SK-MEL-5 (cell line): Measurements from ENCODE around the gene NLE1. TPM values are rescaled to one million over a fixed set of nuclear protein-coding genes. Genes with fewer than 3 reads are reported as not detected.
"Not testable (repeated sequence)": the region's sequence is repeated elsewhere in the genome, so short reads cannot be mapped to it uniquely, and the experiment has no call there.

Experiments used
- DNase-seq: peaks from one replicate; pipeline ENCODE4 v3.0.0-alpha.2; 2016; ENCODE audit warnings: low read depth, low spot score
- in situ Hi-C: cut with HindIII; loops from 2 replicates; pipeline ENCODE4 v1.10.0; 2016; ENCODE audit warnings: low sequenced_read_pairs, high pct_unique_total_duplicates, low pct_unique_long_range_greater_than_20kb
- polyA plus RNA-seq, 2 experiments: library from polyadenylated mRNA; depleted of rRNA; stranded (reverse); fragments of >200 nt; gene quantifications; 2 replicates each; pipeline ENCODE4 v1.2.3, GENCODE V29; 2015
- total RNA-seq: library from RNA; depleted of rRNA; stranded (reverse); fragments of >200 nt; shearing (Covaris generic); gene quantifications from 2 replicates; pipeline ENCODE4 v1.2.3, GENCODE V29; 2014; rRNA removed

NLE1 gene
- 27.4 and 33.7 TPM in 2 replicates for total RNA-seq
- polyA plus RNA-seq (2015; cell fraction: cytosol; rRNA removed), result 24.2 and 27.4 TPM in 2 replicates
- polyA plus RNA-seq (2015; cell fraction: nucleus; rRNA removed), result 22.9 and 33.5 TPM in 2 replicates

DNA sequence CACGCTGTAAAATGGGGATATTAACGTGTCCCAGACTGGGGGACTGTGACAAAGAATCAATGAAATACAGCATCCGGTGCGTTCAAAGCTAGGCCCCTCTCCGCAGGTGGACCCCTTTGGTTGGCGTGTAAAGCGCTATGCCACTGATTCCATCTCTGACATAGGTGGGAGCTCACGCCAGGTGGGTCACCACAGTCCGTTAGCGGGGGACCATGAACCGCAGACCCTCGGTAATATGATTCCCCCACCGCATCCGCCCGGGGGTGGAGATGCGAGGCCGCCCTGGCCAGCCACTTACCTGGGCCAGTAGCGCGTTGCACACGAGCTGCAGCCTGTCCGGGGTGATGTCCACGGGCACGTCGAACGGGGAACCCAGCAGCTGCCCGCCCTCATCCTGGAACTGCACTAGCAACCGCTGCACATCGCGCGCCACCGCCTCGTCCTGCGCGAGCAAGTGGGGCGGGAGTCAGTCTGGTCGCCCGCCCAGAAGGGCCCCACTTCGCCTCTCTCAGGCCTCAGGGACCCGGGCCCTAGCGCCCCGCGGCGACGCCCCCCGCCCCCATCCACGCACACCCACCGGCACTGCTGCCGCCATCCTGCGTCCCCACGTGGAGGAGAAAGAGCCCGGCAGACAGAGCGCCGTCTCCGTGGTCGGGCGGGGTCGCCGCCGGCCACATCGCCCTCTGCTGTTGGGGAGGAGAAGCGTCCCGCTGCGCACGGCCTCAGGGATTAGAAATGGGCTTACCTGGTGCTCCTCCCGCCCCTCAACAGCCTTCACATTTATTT lies at the start of gene NLE1:
Gene NLE1, minus strand, starts transcription at position 623 of the 786 bp plus-strand sequence. Its CDS starts 28 bp downstream, at position 595.
- in situ Hi-C loops, result no loop called here
- peak; percentile 74 for DNase-seq

- DNase-seq, result no peak
- in situ Hi-C loops, result no loop called here
Observed at GRCh38 chr17:35191001-35191695, 49.0 kb upstream of the NLE1 start.

DNA sequence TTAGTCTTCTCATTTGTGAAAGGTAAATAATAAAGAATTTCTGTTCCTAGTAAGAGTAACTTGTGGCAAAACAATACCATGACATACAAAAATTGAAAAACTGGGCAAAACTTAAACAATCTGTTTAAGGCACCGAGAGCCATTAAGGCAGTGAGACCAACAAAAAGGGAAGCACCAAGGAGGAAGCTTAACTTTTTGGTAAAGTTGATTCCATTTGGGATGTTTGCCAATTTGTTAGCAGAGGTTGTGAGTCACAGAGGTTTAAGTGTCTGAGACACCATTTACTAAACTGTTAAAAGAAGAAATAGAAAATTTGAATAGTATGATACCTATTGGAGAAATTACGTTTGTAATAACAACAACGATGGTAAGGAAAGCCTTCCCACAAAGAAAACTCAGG lies 47.2 kb upstream of the NLE1 start:
- in situ Hi-C loops, result no loop called here
- no peak for DNase-seq

DNA sequence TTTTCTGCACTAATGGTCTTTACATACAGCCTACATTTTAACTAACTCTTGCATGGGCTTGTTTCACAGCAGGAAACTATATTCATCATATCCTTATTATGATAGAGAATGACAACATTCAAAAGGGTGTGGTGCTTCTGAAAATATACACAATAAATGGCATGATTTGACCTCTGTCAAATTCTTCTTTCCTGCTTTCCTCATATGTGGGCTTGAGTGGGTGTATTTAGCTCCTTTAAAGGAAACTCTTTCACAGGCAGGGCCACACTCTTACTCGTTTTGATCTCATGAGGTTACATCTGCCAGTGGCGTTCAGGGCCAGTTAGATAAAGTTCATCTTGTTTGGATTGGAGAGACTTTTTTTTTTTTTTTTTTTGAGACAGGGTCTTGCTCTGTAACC lies 46.0 kb upstream of the NLE1 start:
- in situ Hi-C loops, result no loop called here
- DNase-seq, result no peak

DNA sequence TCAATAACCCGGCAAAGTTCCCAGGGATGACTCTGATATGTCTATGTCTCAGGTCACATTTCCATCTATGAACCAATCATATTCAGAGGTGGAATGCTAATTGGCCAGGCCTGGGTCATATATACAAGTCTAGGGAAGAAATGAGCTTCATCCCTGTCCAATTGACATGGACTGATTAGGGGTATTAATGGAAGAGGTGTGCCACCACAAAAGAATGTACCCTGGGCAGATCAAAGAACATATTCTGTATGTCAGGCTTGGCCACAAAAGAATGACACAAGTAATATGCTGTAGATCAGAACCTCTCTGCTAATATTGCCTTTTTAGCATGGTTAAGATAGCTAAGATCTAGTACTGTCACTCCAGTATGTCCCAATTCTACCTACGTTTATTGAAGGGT lies 45.4 kb upstream of the NLE1 start:
- DNase-seq, result no peak
- in situ Hi-C loops, result no loop called here

DNA sequence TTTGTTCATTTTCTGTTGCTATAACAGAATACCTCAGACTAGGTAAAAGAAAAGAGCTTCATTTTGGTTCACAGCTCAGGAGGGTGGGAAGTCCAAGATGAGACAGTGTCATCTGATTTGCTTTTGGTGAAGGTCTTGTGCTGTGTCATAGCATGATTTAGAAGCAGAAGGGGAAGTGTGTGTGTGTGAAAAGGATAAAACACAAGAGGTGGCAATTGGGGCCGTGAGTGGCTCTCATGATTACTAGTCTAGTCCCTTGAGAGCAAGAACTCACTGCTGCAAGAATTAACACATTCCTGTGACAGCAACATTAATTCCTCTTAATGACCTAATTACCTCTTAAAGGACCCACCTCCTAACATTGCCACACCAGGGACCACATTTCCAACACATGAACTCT lies 43.7 kb upstream of the NLE1 start:
- in situ Hi-C loops, result no loop called here
- no peak for DNase-seq

DNA sequence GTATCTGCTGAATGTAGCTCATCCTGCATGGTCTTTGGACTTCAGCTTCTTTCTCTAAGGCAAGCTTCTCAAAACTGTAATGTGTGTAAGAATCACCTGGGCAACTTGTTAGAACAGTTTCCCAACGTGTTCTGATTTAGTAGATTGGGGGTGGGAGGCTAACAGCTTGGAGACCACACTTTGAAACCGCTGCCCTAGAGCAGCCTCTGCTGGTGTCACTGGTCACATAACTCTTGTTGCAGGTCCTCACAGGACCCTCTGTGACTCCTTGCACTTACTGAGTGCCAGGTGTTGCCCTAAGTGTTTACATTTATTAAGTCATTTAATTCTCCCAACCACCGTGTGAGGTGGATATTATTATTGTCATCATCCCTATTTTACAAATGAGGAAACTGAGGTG lies 42.2 kb upstream of the NLE1 start:
- in situ Hi-C loops, result no loop called here
- no peak for DNase-seq

- in situ Hi-C loops, result no loop called here
- DNase-seq, result no peak
Observed at GRCh38 chr17:35183332-35183731, 41.2 kb upstream of the NLE1 start.

- in situ Hi-C loops, DNase-seq: not testable (repeated sequence)
Observed at GRCh38 chr17:35179379-35179778, 37.3 kb upstream of the NLE1 start.

DNA sequence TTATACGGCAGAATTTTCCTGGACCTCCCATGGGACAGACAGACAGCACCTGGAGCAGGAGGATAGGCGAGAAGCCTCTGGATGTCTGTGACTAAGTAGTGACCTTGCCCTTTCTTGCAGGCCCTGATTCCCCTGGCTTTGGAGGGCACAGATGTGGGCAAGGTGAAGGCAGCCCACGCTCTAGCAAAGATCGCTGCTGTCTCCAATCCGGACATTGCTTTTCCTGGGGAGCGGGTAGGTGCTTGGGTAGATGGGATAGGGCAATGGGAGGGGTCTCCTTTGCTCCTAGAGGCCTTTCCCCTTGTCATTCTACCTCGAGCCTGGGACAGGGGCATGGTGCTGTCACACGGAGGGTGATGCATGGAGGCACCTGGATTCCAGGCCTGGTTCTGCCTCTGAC lies 34.8 kb upstream of the NLE1 start:
- DNase-seq, result no peak
- in situ Hi-C loops, result no loop called here

DNA sequence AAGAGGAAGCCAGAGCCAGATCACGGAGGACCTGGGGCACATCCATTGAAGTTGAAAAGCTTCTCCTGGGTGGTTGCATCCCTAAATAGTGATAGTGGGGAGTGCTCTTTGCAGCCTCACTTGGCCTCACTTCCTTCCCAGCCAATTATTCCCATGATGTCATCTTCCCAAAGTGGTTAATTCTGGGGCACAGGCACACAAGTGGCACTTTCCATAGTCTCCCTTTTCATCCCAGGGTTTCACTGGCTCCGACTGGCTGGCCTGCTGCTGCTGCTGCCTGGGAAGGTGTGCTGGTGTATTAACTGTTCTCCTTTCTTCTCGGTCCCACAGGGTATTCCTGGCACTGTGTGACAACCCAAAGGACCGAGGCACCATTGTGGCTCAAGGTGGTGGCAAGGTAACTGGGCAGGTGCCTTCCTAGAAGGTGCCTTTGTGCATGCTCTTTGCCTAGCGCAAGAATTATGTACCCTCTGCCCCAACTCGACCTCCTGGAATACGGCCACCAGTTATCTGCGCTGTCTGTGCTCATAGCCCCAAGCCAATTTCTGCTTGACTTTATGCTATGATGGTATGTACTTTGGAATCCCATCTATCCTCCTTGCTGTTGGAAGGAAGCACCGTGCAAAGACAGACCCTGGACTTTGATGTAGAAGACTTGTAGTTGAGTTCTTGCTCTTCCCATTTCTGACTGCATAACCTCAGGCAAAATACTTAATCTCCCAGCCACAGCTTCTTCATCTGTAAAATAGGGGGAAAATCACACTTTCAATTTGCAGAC lies 33.7 kb upstream of the NLE1 start:
- no peak for DNase-seq
- in situ Hi-C loops, result no loop called here

DNA sequence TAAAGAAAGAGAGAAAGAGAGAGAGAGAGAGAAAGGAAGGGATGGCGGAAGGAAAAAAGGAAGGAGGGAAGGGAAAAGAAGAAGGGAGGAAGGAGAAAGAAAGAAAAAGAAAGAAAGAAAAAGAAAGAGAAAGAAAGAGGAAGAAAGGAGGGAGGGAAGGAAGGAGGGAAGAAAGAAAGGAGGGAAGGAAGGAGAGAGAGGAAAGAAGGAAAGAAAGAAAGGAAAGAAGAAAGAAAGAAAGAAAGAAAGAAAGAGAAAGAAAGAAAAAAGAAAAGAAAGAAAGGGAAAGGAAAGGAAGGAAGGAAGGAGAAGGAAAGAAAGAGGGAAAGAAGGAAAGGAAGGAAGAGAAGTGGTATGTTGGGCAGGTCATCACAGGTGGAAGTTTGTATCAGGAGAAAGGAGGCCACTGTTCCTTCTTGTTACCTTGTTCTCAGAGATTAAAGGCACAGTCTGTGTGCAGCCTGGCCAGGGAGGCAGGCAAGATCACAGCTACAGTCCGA lies 32.8 kb upstream of the NLE1 start:
- DNase-seq, result no peak
- in situ Hi-C loops, result no loop called here

GRCh38 chr17:35172321-35172720 lies 30.2 kb upstream of the NLE1 start:
- in situ Hi-C loops, DNase-seq: not testable (repeated sequence)

DNA sequence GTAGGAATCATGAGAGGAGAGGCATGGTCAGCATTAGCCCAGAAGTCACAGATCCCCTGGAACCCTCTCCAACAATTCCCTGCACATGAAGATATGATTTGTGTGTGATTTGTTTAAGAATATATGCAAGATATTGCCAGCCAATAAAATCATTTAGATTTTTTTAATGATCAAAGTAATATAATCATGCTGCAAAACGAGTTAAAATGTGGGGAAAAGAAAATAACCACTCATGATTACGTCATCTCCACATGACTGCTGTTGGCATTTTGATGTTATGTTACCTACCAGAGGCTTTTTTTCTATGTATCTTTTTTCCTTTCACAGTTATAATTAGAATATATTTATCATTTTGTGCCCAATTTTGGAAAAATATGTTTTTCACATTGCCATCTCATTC lies 29.7 kb upstream of the NLE1 start:
- DNase-seq, result peak; percentile 4
- in situ Hi-C loops, result no loop called here

DNA sequence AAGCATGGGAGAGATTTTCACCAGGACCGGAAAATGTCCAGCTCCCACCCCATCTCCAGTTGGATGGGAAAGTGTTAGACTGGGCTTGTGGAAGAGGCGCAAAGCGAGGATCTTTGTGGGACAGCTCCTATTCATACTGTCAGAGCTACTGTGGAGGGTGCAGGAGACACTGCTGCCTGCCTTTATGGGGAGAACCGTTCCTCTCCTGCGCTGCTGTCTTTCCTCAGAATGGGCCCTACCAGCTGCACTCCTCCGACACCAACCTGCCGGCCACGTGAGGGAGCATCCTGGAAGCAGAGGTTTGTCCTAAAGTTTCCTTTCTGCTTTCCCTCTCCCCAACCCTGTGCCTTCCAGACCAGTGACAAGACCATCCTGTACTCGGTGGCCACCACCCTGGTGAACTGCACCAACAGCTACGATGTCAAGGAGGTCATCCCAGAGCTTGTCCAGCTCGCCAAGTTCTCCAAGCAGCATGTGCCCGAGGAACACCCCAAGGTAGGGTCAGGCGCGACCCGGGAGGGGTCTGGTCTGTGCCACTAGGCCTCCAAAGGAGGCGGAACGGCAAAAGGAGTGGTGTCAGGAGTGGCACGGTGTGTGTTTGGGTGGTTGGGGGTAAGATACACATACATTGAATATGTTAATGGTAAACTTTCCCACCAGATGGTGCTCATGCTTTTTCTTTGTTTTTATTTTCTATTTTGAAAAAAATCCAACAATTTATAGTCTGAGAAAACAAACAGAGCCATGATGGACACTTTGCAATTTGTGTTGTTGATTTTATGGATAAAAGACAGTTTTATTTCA lies 29.1 kb upstream of the NLE1 start:
- in situ Hi-C loops, result no loop called here
- DNase-seq, result peak; percentile 53

- DNase-seq, result no peak
- in situ Hi-C loops, result no loop called here
Observed at GRCh38 chr17:35169835-35170363, 27.8 kb upstream of the NLE1 start.

DNA sequence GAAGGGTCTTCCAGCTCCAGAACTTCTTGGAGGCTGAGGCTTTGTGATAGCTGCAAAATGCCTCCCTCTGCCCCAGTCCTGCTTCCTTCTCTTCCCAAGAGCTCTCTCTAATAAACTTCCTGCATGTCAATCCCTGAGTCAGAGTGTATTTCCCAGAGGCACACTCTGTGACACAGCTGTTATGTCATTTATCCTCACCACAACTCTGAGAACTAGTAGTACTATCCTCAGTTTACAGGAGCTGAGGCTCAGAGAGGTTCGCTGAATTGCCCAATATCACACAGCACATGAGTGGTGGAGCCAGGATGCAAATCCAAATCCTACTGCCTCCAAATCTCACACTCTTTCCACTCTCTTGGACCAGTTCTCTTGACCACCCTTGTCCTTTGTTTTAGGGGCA lies 25.6 kb upstream of the NLE1 start:
- no peak for DNase-seq
- in situ Hi-C loops, result no loop called here
